HEK293T (cell line): ENCODE data around the gene UBASH3A.

Experiments used
- BHLHE40 ChIP-seq: fragments of 450-650 bp; IDR thresholded peaks from 2 replicates; pipeline ENCODE4 v1.6.1; 2016; ENCODE audit warnings: mild to moderate bottlenecking, moderate library complexity, borderline replicate concordance
- CTBP1 ChIP-seq: fragments of 450-650 bp; IDR thresholded peaks from 2 replicates; pipeline ENCODE4 v1.6.1; 2016; ENCODE audit warnings: borderline replicate concordance
- ELF4 ChIP-seq: fragments of 450-650 bp; IDR thresholded peaks from 2 replicates; pipeline ENCODE4 v1.6.1; 2017; ENCODE audit warnings: antibody characterized with exemption
- FOXK2 ChIP-seq: fragments of 450-650 bp; IDR thresholded peaks from 2 replicates; pipeline ENCODE4 v1.6.1; 2016; ENCODE audit warnings: mild to moderate bottlenecking
- FOXM1 ChIP-seq: fragments of 450-650 bp; IDR thresholded peaks from 2 replicates; pipeline ENCODE4 v1.6.1; 2017; ENCODE audit warnings: mild to moderate bottlenecking, borderline replicate concordance
- HDGF ChIP-seq: fragments of 450-650 bp; IDR thresholded peaks from 2 replicates; pipeline ENCODE4 v1.6.1; 2017; ENCODE audit warnings: antibody characterized with exemption, borderline replicate concordance
- L3MBTL2 ChIP-seq: fragments of 450-650 bp; conservative IDR thresholded peaks from 2 replicates; pipeline ENCODE4 v1.6.1; 2016; ENCODE audit warnings: mild to moderate bottlenecking
- NFRKB ChIP-seq: fragments of 450-650 bp; IDR thresholded peaks from 2 replicates; pipeline ENCODE4 v1.6.1; 2016; ENCODE audit warnings: mild to moderate bottlenecking, moderate library complexity
- SP1 ChIP-seq: fragments of 450-650 bp; IDR thresholded peaks from 2 replicates; pipeline ENCODE4 v1.6.1; 2017
- SUZ12 ChIP-seq: fragments of 450-650 bp; IDR thresholded peaks from 2 replicates; pipeline ENCODE4 v1.6.1; 2016; ENCODE audit warnings: mild to moderate bottlenecking
- TARDBP ChIP-seq: fragments of 450-650 bp; IDR thresholded peaks from 2 replicates; pipeline ENCODE4 v1.6.1; 2016
- TF ChIP-seq, protein P1 (sequence below): fragments of 450-650 bp; IDR thresholded peaks from 2 replicates; pipeline ENCODE4 v1.6.1; 2016

DNA sequence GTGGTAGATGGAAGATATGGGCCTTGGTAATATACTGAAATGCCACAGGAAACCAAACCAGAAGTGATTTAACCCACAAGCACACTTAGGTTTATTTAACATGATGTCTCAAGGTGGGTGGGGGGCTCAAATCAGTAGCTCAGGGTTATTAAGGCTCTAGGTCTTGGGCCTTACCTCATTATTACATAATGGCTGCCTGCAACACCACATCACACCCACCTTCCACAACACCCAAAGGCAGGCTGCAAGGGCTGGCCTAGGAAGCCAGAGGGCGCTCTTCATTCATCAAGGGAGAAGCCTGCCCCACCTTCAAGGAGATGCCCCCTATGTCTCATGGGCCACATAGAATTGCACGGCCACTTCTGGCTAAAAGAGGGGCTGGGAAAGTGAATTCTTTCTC lies 43.4 kb upstream of the UBASH3A start:
- TF ChIP-seq SP1 (no peak), SUZ12 (no peak), NFRKB (no peak), FOXM1 (no peak), ELF4 (no peak), TARDBP (no peak), FOXK2 (no peak), CTBP1 (no peak), BHLHE40 (no peak), HDGF (no peak), L3MBTL2 (no peak)
- TF ChIP-seq, protein P1, sequence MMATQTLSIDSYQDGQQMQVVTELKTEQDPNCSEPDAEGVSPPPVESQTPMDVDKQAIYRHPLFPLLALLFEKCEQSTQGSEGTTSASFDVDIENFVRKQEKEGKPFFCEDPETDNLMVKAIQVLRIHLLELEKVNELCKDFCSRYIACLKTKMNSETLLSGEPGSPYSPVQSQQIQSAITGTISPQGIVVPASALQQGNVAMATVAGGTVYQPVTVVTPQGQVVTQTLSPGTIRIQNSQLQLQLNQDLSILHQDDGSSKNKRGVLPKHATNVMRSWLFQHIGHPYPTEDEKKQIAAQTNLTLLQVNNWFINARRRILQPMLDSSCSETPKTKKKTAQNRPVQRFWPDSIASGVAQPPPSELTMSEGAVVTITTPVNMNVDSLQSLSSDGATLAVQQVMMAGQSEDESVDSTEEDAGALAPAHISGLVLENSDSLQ = no peak
